ENCODE results near the gene RFT1.

RFT1 gene

GRCh38 chr3:53072653-53073552, 57.3 kb downstream of the RFT1 start:
- Histone ChIP-seq H3K23ac (ENCODE audit: low read length in 2 of 2) (no peak overlapping the region), H3K4me1 (ENCODE audit: control insufficient read depth, insufficient read depth, low read depth, low read length) (peaks cover 16% of the 10 kb centered on the region), H3K9me3 (ENCODE audit: control insufficient read depth, low read length) (no peaks in the 10 kb centered on the region), H3K27me3 (ENCODE audit: control insufficient read depth in 1 of 2, insufficient read depth in 1 of 2, low read length in 2 of 2) (peaks cover 10 to 17% of the 10 kb centered on the region in 2 experiments), H2BK5ac (ENCODE audit: low read depth, low read length, poor library complexity, severe bottlenecking) (no peak overlapping the region), H3K18ac (ENCODE audit: low read depth in 1 of 2, low read length in 2 of 2) (no peak overlapping the region), H2BK120ac (ENCODE audit: low read depth, low read length) (no peak overlapping the region), H3K79me1 (replicated peaks; ENCODE audit: low read length, poor library complexity, severe bottlenecking) (no peaks in the 10 kb centered on the region), H3K27ac (ENCODE audit: low read length, poor library complexity, severe bottlenecking) (no peak overlapping the region), H3K4me2 (ENCODE audit: low read length, poor library complexity, severe bottlenecking) (peak overlapping the region; percentile 70), H4K91ac (ENCODE audit: low read length) (no peak overlapping the region), H2AK5ac (ENCODE audit: low read length, severe bottlenecking) (no peak overlapping the region), H4K8ac (ENCODE audit: low read length) (peak overlapping the region; percentile 74), H2BK15ac (ENCODE audit: low read depth, poor library complexity, severe bottlenecking) (no peak overlapping the region), H3K4me3 (ENCODE audit: insufficient read depth in 1 of 2, low read depth in 1 of 2, low read length in 2 of 2) (peak overlapping the region; percentile 40 to 83), H2BK12ac (ENCODE audit: low read length in 2 of 2) (no peak overlapping the region), H2AFZ (ENCODE audit: low read depth, low read length) (peak overlapping the region; percentile 36), H3K9ac (ENCODE audit: low read length) (peak overlapping the region; percentile 84), H3K14ac (ENCODE audit: low read length in 2 of 2) (no peak overlapping the region), H3K4ac (ENCODE audit: low read depth in 1 of 2, low read length in 2 of 2) (no peak overlapping the region), H3K36me3 (ENCODE audit: control insufficient read depth in 1 of 2, insufficient read depth in 2 of 2, low read depth in 1 of 2, low read length in 2 of 2) (peaks cover 0 to 6% of the 10 kb centered on the region in 2 experiments)
- WGBS, result 18% methylated on average over 30 of the region's 32 CpGs
- peak; percentile 72 for DNase-seq

GRCh38 chr3:53071882-53072431, 58.3 kb downstream of the RFT1 start:
- H3K9me3 ChIP-seq (ENCODE audit: control insufficient read depth, low read length), result no peaks in the 10 kb centered on the region
- H3K27me3 ChIP-seq (ENCODE audit: control insufficient read depth in 1 of 2, insufficient read depth in 1 of 2, low read length in 2 of 2), result peaks cover 9 to 10% of the 10 kb centered on the region in 2 experiments
- H2BK15ac ChIP-seq (ENCODE audit: low read depth, poor library complexity, severe bottlenecking), result no peak overlapping the region
- 82% methylated on average over 11 of the region's 11 CpGs for WGBS
- H2BK120ac ChIP-seq (ENCODE audit: low read depth, low read length), result no peak overlapping the region
- DNase-seq, result no peak
- no peak overlapping the region for H4K91ac ChIP-seq (ENCODE audit: low read length)
- no peak overlapping the region for H3K4me2 ChIP-seq (ENCODE audit: low read length, poor library complexity, severe bottlenecking)
- H3K4me1 ChIP-seq (ENCODE audit: control insufficient read depth, insufficient read depth, low read depth, low read length), result peaks cover 16% of the 10 kb centered on the region
- no peak overlapping the region for H3K27ac ChIP-seq (ENCODE audit: low read length, poor library complexity, severe bottlenecking)
- no peak overlapping the region for H2BK12ac ChIP-seq (ENCODE audit: low read length in 2 of 2)
- H3K14ac ChIP-seq (ENCODE audit: low read length in 2 of 2), result peak overlapping the region in 1 of 2 experiments; percentile 53
- H2BK5ac ChIP-seq (ENCODE audit: low read depth, low read length, poor library complexity, severe bottlenecking), result no peak overlapping the region
- H3K36me3 ChIP-seq (ENCODE audit: control insufficient read depth in 1 of 2, insufficient read depth in 2 of 2, low read depth in 1 of 2, low read length in 2 of 2), result peaks cover 0 to 3% of the 10 kb centered on the region in 2 experiments
- no peaks in the 10 kb centered on the region for H3K79me1 ChIP-seq (replicated peaks; ENCODE audit: low read length, poor library complexity, severe bottlenecking)
- H3K4ac ChIP-seq (ENCODE audit: low read depth in 1 of 2, low read length in 2 of 2), result no peak overlapping the region
- H3K18ac ChIP-seq (ENCODE audit: low read depth in 1 of 2, low read length in 2 of 2), result no peak overlapping the region
- no peak overlapping the region for H2AK5ac ChIP-seq (ENCODE audit: low read length, severe bottlenecking)
- H4K8ac ChIP-seq (ENCODE audit: low read length), result peak overlapping the region; percentile 10
- peak overlapping the region in 1 of 2 experiments; percentile 83 for H3K4me3 ChIP-seq (ENCODE audit: insufficient read depth in 1 of 2, low read depth in 1 of 2, low read length in 2 of 2)
- H3K9ac ChIP-seq (ENCODE audit: low read length), result peak overlapping the region; percentile 84
- no peak overlapping the region for H3K23ac ChIP-seq (ENCODE audit: low read length in 2 of 2)
- H2AFZ ChIP-seq (ENCODE audit: low read depth, low read length), result peak overlapping the region; percentile 15

- Histone ChIP-seq H3K14ac (ENCODE audit: low read length in 2 of 2) (no peak overlapping the region), H3K9ac (ENCODE audit: low read length) (no peak overlapping the region), H3K23ac (ENCODE audit: low read length in 2 of 2) (no peak overlapping the region), H3K27me3 (ENCODE audit: control insufficient read depth in 1 of 2, insufficient read depth in 1 of 2, low read length in 2 of 2) (peaks cover 12 to 14% of the 10 kb centered on the region in 2 experiments), H3K18ac (ENCODE audit: low read depth in 1 of 2, low read length in 2 of 2) (no peak overlapping the region), H2AFZ (ENCODE audit: low read depth, low read length) (no peak overlapping the region), H3K4ac (ENCODE audit: low read depth in 1 of 2, low read length in 2 of 2) (no peak overlapping the region), H2BK5ac (ENCODE audit: low read depth, low read length, poor library complexity, severe bottlenecking) (no peak overlapping the region), H2BK120ac (ENCODE audit: low read depth, low read length) (no peak overlapping the region), H3K9me3 (ENCODE audit: control insufficient read depth, low read length) (no peaks in the 10 kb centered on the region), H3K36me3 (ENCODE audit: control insufficient read depth in 1 of 2, insufficient read depth in 2 of 2, low read depth in 1 of 2, low read length in 2 of 2) (peaks cover 0 to 2% of the 10 kb centered on the region in 2 experiments), H3K27ac (ENCODE audit: low read length, poor library complexity, severe bottlenecking) (no peak overlapping the region), H4K8ac (ENCODE audit: low read length) (no peak overlapping the region), H2BK15ac (ENCODE audit: low read depth, poor library complexity, severe bottlenecking) (no peak overlapping the region), H4K91ac (ENCODE audit: low read length) (no peak overlapping the region), H3K4me1 (ENCODE audit: control insufficient read depth, insufficient read depth, low read depth, low read length) (peaks cover 16% of the 10 kb centered on the region), H2BK12ac (ENCODE audit: low read length in 2 of 2) (no peak overlapping the region), H3K79me1 (replicated peaks; ENCODE audit: low read length, poor library complexity, severe bottlenecking) (no peaks in the 10 kb centered on the region), H3K4me2 (ENCODE audit: low read length, poor library complexity, severe bottlenecking) (no peak overlapping the region), H3K4me3 (ENCODE audit: insufficient read depth in 1 of 2, low read depth in 1 of 2, low read length in 2 of 2) (no peak overlapping the region), H2AK5ac (ENCODE audit: low read length, severe bottlenecking) (no peak overlapping the region)
- peak; percentile 31 for DNase-seq
- WGBS, result 45% methylated on average over 4 of the region's 4 CpGs
Measured at GRCh38 chr3:53069422-53070068, 60.7 kb downstream of the RFT1 start.

- no peak overlapping the region for H3K4me3 ChIP-seq (ENCODE audit: insufficient read depth in 1 of 2, low read depth in 1 of 2, low read length in 2 of 2)
- no peak overlapping the region for H4K8ac ChIP-seq (ENCODE audit: low read length)
- peak overlapping the region in 1 of 2 experiments; percentile 2 for H3K14ac ChIP-seq (ENCODE audit: low read length in 2 of 2)
- H2BK15ac ChIP-seq (ENCODE audit: low read depth, poor library complexity, severe bottlenecking), result no peak overlapping the region
- DNase-seq, result no peak
- H3K79me1 ChIP-seq (replicated peaks; ENCODE audit: low read length, poor library complexity, severe bottlenecking), result no peaks in the 10 kb centered on the region
- H4K91ac ChIP-seq (ENCODE audit: low read length), result no peak overlapping the region
- no peak overlapping the region for H3K23ac ChIP-seq (ENCODE audit: low read length in 2 of 2)
- no peak overlapping the region for H3K18ac ChIP-seq (ENCODE audit: low read depth in 1 of 2, low read length in 2 of 2)
- WGBS, result 93% methylated on average over 3 of the region's 3 CpGs
- no peaks in the 10 kb centered on the region for H3K36me3 ChIP-seq (ENCODE audit: control insufficient read depth in 1 of 2, insufficient read depth in 2 of 2, low read depth in 1 of 2, low read length in 2 of 2)
- no peak overlapping the region for H2BK5ac ChIP-seq (ENCODE audit: low read depth, low read length, poor library complexity, severe bottlenecking)
- no peak overlapping the region for H3K27ac ChIP-seq (ENCODE audit: low read length, poor library complexity, severe bottlenecking)
- H2BK12ac ChIP-seq (ENCODE audit: low read length in 2 of 2), result no peak overlapping the region
- H3K9ac ChIP-seq (ENCODE audit: low read length), result no peak overlapping the region
- no peak overlapping the region for H3K4me2 ChIP-seq (ENCODE audit: low read length, poor library complexity, severe bottlenecking)
- H3K9me3 ChIP-seq (ENCODE audit: control insufficient read depth, low read length), result no peaks in the 10 kb centered on the region
- H2AFZ ChIP-seq (ENCODE audit: low read depth, low read length), result no peak overlapping the region
- peaks cover 16% of the 10 kb centered on the region for H3K4me1 ChIP-seq (ENCODE audit: control insufficient read depth, insufficient read depth, low read depth, low read length)
- peaks cover 17 to 22% of the 10 kb centered on the region in 2 experiments for H3K27me3 ChIP-seq (ENCODE audit: control insufficient read depth in 1 of 2, insufficient read depth in 1 of 2, low read length in 2 of 2)
- no peak overlapping the region for H3K4ac ChIP-seq (ENCODE audit: low read depth in 1 of 2, low read length in 2 of 2)
- no peak overlapping the region for H2AK5ac ChIP-seq (ENCODE audit: low read length, severe bottlenecking)
- H2BK120ac ChIP-seq (ENCODE audit: low read depth, low read length), result no peak overlapping the region
Measured at GRCh38 chr3:53068176-53068575, 62.1 kb downstream of the RFT1 start.

Measured in mesenchymal stem cell (in vitro differentiated cells and primary cell).